ENCODE measurements around the gene CAMK1.

CAMK1 gene

GRCh38 chr3:9721700-9722060 is 48.1 kb downstream of the CAMK1 start:
- TF ChIP-seq CTCF (conservative IDR thresholded peaks at IDR 0.05; ENCODE audit: low read depth, low read length): no peak
- no peak overlapping the region for H3K4me3 ChIP-seq (ENCODE audit: low read depth, low read length)
- DNase-seq (ENCODE audit: low read depth): no peak

GRCh38 chr3:9721015-9721699 is 48.6 kb downstream of the CAMK1 start:
- no peak for TF ChIP-seq CTCF (conservative IDR thresholded peaks at IDR 0.05; ENCODE audit: low read depth, low read length)
- H3K4me3 ChIP-seq (ENCODE audit: low read depth, low read length): no peak overlapping the region
- DNase-seq (ENCODE audit: low read depth): peak; percentile 39

GRCh38 chr3:9718118-9718517 is 51.6 kb downstream of the CAMK1 start:
- TF ChIP-seq CTCF (conservative IDR thresholded peaks at IDR 0.05; ENCODE audit: low read depth, low read length): no peak
- H3K4me3 ChIP-seq (ENCODE audit: low read depth, low read length): no peak overlapping the region
- DNase-seq (ENCODE audit: low read depth): no peak

- DNase-seq (ENCODE audit: low read depth): no peak
- no peak overlapping the region for H3K4me3 ChIP-seq (ENCODE audit: low read depth, low read length)
- no peak for TF ChIP-seq CTCF (conservative IDR thresholded peaks at IDR 0.05; ENCODE audit: low read depth, low read length)
Measured at GRCh38 chr3:9717563-9717962, 52.2 kb downstream of the CAMK1 start.

GRCh38 chr3:9716801-9717555 is 52.8 kb downstream of the CAMK1 start:
- H3K4me3 ChIP-seq (ENCODE audit: low read depth, low read length): no peak overlapping the region
- TF ChIP-seq CTCF (conservative IDR thresholded peaks at IDR 0.05; ENCODE audit: low read depth, low read length): no peak
- DNase-seq (ENCODE audit: low read depth): no peak

GRCh38 chr3:9715764-9716437 is 53.8 kb downstream of the CAMK1 start:
- no peak overlapping the region for H3K4me3 ChIP-seq (ENCODE audit: low read depth, low read length)
- DNase-seq (ENCODE audit: low read depth): peak; percentile 91
- TF ChIP-seq CTCF (conservative IDR thresholded peaks at IDR 0.05; ENCODE audit: low read depth, low read length): peak; percentile 92

All from choroid plexus epithelial cell (primary cell).